WTC11 (cell line): ENCODE measurements around the gene GAK.

Source experiments
- CTCF ChIP-seq: fragments of 200-600 bp; IDR thresholded peaks from 2 replicates; pipeline ENCODE4 v1.8.0; 2022; ENCODE audit warnings: antibody characterized with exemption
- ESRRA ChIP-seq: sonication (generic); formaldehyde crosslinking; IDR thresholded peaks from 2 replicates; pipeline ENCODE4 v1.8.1; 2022; ENCODE audit warnings: mild to moderate bottlenecking, missing genetic modification reagents, borderline replicate concordance
- HMGA2 ChIP-seq: fragments of 250-450 bp; sonication (Bioruptor Pico); IDR thresholded peaks from 2 replicates; pipeline ENCODE4 v1.4.0; 2021; ENCODE audit warnings: mild to moderate bottlenecking, moderate library complexity
- RELA ChIP-seq: sonication (generic); formaldehyde crosslinking; IDR thresholded peaks from 2 replicates; pipeline ENCODE4 v1.8.1; 2022; ENCODE audit warnings: missing genetic modification reagents, mild to moderate bottlenecking, borderline replicate concordance
- TF ChIP-seq, protein P1 (sequence below): sonication (generic); formaldehyde crosslinking; IDR thresholded peaks from 2 replicates; pipeline ENCODE4 v1.8.1; 2022; ENCODE audit warnings: missing genetic modification reagents, borderline replicate concordance

GRCh38 chr4:959338-960139, 27.4 kb upstream of the GAK start:
- TF ChIP-seq CTCF: no peak
- no peak for TF ChIP-seq ESRRA (CRISPR knock-in tag)
- TF ChIP-seq, protein P1, sequence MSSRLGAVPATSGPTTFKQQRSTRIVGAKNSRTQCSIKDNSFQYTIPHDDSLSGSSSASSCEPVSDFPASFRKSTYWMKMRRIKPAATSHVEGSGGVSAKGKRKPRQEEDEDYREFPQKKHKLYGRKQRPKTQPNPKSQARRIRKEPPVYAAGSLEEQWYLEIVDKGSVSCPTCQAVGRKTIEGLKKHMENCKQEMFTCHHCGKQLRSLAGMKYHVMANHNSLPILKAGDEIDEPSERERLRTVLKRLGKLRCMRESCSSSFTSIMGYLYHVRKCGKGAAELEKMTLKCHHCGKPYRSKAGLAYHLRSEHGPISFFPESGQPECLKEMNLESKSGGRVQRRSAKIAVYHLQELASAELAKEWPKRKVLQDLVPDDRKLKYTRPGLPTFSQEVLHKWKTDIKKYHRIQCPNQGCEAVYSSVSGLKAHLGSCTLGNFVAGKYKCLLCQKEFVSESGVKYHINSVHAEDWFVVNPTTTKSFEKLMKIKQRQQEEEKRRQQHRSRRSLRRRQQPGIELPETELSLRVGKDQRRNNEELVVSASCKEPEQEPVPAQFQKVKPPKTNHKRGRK (CRISPR knock-in tag): no peak
- no peak for TF ChIP-seq RELA (CRISPR knock-in tag)
- no peak for TF ChIP-seq HMGA2
